SK-N-MC (cell line): ENCODE measurements around the gene HDAC4.

Experiments used
- DNase-seq: peaks from one replicate; pipeline ENCODE4 v3.0.0-alpha.2; 2011; ENCODE audit warnings: low read depth, low spot score
- H3K27ac ChIP-seq: fragments of 200-600 bp; sonication (generic); 2 replicates; pipeline ENCODE4 v1.5.1; 2016; ENCODE audit warnings: mixed run types
- H3K36me3 ChIP-seq: fragments of 200-600 bp; sonication (generic); 2 replicates; pipeline ENCODE4 v1.6.1; 2017; ENCODE audit warnings: antibody characterized with exemption, low read length, mixed read lengths; ENCODE audit not compliant: insufficient read depth
- H3K4me3 ChIP-seq: fragments of 200-600 bp; sonication (generic); 2 replicates; pipeline ENCODE4 v1.5.1; 2016
- H3K9ac ChIP-seq: fragments of 200-600 bp; sonication (generic); 2 replicates; pipeline ENCODE4 v1.8.0; 2017; ENCODE audit warnings: mixed run types, mixed read lengths; ENCODE audit not compliant: insufficient read length
- H3K9me3 ChIP-seq: fragments of 200-600 bp; sonication (generic); 2 replicates; pipeline ENCODE4 v1.6.1; 2017; ENCODE audit warnings: low read depth, mild to moderate bottlenecking, antibody characterized with exemption, low read length, moderate library complexity, mixed read lengths
- EZH2 ChIP-seq: fragments of 200-600 bp; sonication (generic); IDR thresholded peaks from one replicate; pipeline ENCODE4 v1.6.1; 2017; ENCODE audit warnings: antibody characterized with exemption
- FOXP2 ChIP-seq: optimal IDR thresholded peaks from 2 replicates; pipeline ENCODE3; 2011; ENCODE audit warnings: mild to moderate bottlenecking, moderate library complexity; ENCODE audit not compliant: insufficient read depth; ENCODE audit errors: extremely low read length, control extremely low read depth
- POLR2AphosphoS5 ChIP-seq: IDR thresholded peaks from 2 replicates; pipeline ENCODE4 v1.6.1; 2012; ENCODE audit warnings: mild to moderate bottlenecking, low read depth, low read length, borderline replicate concordance

The HDAC4 gene

GRCh38 chr2:239302083-239302807 is 98.6 kb downstream of the HDAC4 start:
- H3K4me3 ChIP-seq: no peak overlapping the region
- H3K27ac ChIP-seq: no peak overlapping the region
- H3K9ac ChIP-seq: no peak overlapping the region
- H3K36me3 ChIP-seq: no peaks in the 10 kb centered on the region
- no peaks in the 10 kb centered on the region for H3K9me3 ChIP-seq
- DNase-seq: no peak
- TF ChIP-seq POLR2AphosphoS5 (no peak), EZH2 (no peak), FOXP2 (no peak)

GRCh38 chr2:239300871-239301735 is 99.7 kb downstream of the HDAC4 start:
- H3K9ac ChIP-seq: no peak overlapping the region
- no peak for DNase-seq
- no peaks in the 10 kb centered on the region for H3K9me3 ChIP-seq
- no peak for TF ChIP-seq POLR2AphosphoS5
- no peak for TF ChIP-seq FOXP2
- no peak for TF ChIP-seq EZH2
- no peaks in the 10 kb centered on the region for H3K36me3 ChIP-seq
- H3K4me3 ChIP-seq: no peak overlapping the region
- no peak overlapping the region for H3K27ac ChIP-seq

- H3K27ac ChIP-seq: no peak overlapping the region
- no peak overlapping the region for H3K9ac ChIP-seq
Observed at GRCh38 chr2:239300242-239300641, 100.6 kb downstream of the HDAC4 start.

GRCh38 chr2:239299218-239299939 is 101.4 kb downstream of the HDAC4 start:
- no peaks in the 10 kb centered on the region for H3K9me3 ChIP-seq
- H3K27ac ChIP-seq: no peak overlapping the region
- no peak for TF ChIP-seq FOXP2
- TF ChIP-seq POLR2AphosphoS5: no peak
- TF ChIP-seq EZH2: no peak
- no peak overlapping the region for H3K4me3 ChIP-seq
- H3K9ac ChIP-seq: no peak overlapping the region
- DNase-seq: no peak
- no peaks in the 10 kb centered on the region for H3K36me3 ChIP-seq

More at GRCh38 chr2:239300242-239300641, 100.6 kb downstream of the HDAC4 start:
- TF ChIP-seq POLR2AphosphoS5 (no peak), EZH2 (no peak), FOXP2 (no peak)
- no peaks in the 10 kb centered on the region for H3K9me3 ChIP-seq
- H3K36me3 ChIP-seq: no peaks in the 10 kb centered on the region
- DNase-seq: no peak
- no peak overlapping the region for H3K4me3 ChIP-seq

- no peak overlapping the region for H3K9ac ChIP-seq
- no peak overlapping the region for H3K27ac ChIP-seq
- no peaks in the 10 kb centered on the region for H3K9me3 ChIP-seq
- H3K36me3 ChIP-seq: no peaks in the 10 kb centered on the region
- DNase-seq: no peak
- TF ChIP-seq EZH2 (no peak), FOXP2 (no peak), POLR2AphosphoS5 (no peak)
- H3K4me3 ChIP-seq: no peak overlapping the region
Observed at GRCh38 chr2:239298116-239298804, 102.6 kb downstream of the HDAC4 start.

- no peaks in the 10 kb centered on the region for H3K36me3 ChIP-seq
- H3K4me3 ChIP-seq: no peak overlapping the region
- no peak for TF ChIP-seq POLR2AphosphoS5
- TF ChIP-seq EZH2: no peak
- no peak for TF ChIP-seq FOXP2
- no peaks in the 10 kb centered on the region for H3K9me3 ChIP-seq
- no peak overlapping the region for H3K27ac ChIP-seq
- DNase-seq: no peak
- H3K9ac ChIP-seq: no peak overlapping the region
Observed at GRCh38 chr2:239297142-239298004, 103.4 kb downstream of the HDAC4 start.
